Thyroid gland (tissue), 4 donors: ENCODE results near the gene SLCO2B1. TPM values are rescaled to one million over a fixed set of nuclear protein-coding genes. Genes with fewer than 3 reads are reported as not detected.

Source experiments
- DNase-seq, 2 donors: peaks; one replicate each; pipeline ENCODE4 v3.0.0-alpha.2; 2019
- H3K27ac ChIP-seq, 3 donors: fragments of 200-600 bp; sonication (generic); 1 replicate in 2 of 3; 2 replicates in 1 of 3; pipeline ENCODE4 v1.5.1; 2016 to 2019; ENCODE audit warnings: mild to moderate bottlenecking in 1 of 3, moderate library complexity in 1 of 3
- H3K27me3 ChIP-seq: fragments of 200-600 bp; sonication (generic); one replicate; pipeline ENCODE4 v1.5.1; 2019
- H3K36me3 ChIP-seq, 2 donors: fragments of 200-600 bp; sonication (generic); one replicate each; pipeline ENCODE4 v1.5.1; 2016 to 2019
- H3K4me1 ChIP-seq, 2 donors: fragments of 200-600 bp; sonication (generic); one replicate each; pipeline ENCODE4 v1.5.1; 2017 to 2019
- H3K4me3 ChIP-seq, 3 donors: fragments of 200-600 bp; sonication (generic); replicated peaks in 1 of 3; 1 replicate in 2 of 3; 2 replicates in 1 of 3; pipeline ENCODE4 v1.5.1; 2016; ENCODE audit warnings: mild to moderate bottlenecking in 1 of 3
- H3K9me3 ChIP-seq: fragments of 200-600 bp; sonication (generic); one replicate; pipeline ENCODE4 v1.5.1; 2017
- POLR2A ChIP-seq, 2 donors: fragments of 450-650 bp; IDR thresholded peaks; one replicate each; pipeline ENCODE4 v1.6.1; 2017; ENCODE audit warnings: antibody characterized with exemption in 2 of 2, mild to moderate bottlenecking in 2 of 2, moderate library complexity in 1 of 2
- WGBS, 2 donors: methylation state at CpG; one replicate each; pipeline ENCODE4 v1.1.5; 2017; 5-methylcytosine and 5-hydroxymethylcytosine counted together
- intact Hi-C: fragments of 100-400 bp; cut with DNase I; formaldehyde crosslinking; loops from one replicate; pipeline ENCODE4 v1.15.1; 2023
- total RNA-seq, 4 donors: library from RNA; depleted of rRNA; stranded (reverse); fragments of >200 nt; gene quantifications; one replicate each; pipeline ENCODE4 v1.2.3, GENCODE V29; 2016
- TF ChIP-seq, protein P1 (sequence below), 6 experiments: fragments of 200-600 bp in 3 of 6; fragments of 450-650 bp in 3 of 6; sonication (generic) in 3 of 6; IDR thresholded peaks; one replicate each; pipeline ENCODE4 v1.5.1; 2016 to 2019; ENCODE audit warnings: antibody characterized with exemption in 6 of 6, mild to moderate bottlenecking in 2 of 6, inconsistent platforms in 1 of 6, moderate library complexity in 1 of 6

Gene SLCO2B1
- total RNA-seq, 4 donors from 2014 or later = 22.0 to 244 (median 56.9) TPM

DNA sequence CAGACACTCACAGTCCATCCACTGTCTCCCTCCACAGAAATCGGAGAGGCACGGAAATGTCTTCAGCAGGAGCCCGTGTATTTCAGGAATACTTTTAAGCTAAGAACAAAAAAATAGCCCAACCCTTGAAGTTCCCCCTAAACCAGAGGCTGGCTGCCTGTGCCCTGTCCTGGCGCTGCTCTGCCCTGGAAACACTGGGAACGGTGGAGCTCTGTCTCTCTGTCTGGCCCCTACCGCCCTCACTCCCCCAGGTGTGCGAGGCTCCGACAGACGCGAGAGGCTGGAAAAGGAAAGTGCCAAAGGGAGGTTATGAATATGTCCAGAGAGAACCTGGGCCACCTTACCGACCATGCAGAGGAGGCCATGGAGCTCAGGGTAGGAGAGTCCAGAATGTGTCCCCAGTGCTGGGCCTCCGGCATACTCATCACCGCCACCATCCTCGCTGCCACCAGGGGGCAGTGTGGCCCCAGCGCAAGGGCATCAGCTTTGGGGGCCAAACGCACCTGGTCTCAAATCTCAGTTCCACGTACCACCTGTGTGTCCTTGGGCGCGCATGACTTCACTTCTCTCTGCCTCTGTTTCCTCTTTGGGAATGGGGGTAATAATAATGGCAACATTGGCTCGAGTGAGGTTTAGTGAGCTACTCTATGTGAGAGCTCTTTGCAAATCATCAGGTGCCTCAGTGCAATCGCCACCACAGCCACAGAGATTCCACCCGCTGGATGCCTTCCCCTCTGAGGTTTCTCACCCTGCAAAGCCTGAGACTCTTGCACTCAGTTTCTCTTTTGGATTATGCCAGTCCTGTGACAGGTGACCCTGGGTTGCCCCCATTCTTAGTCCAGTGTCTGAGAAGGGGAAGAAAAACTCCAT lies 10.4 kb upstream of the SLCO2B1 start:
- Histone ChIP-seq H3K27ac (no peak overlapping the region), H3K36me3 (no peaks in the 10 kb centered on the region), H3K4me3 (no peak overlapping the region), H3K27me3 (no peaks in the 10 kb centered on the region), H3K9me3 (no peaks in the 10 kb centered on the region), H3K4me1 (peaks cover 0 to 12% of the 10 kb centered on the region in 2 donors)
- 34 to 35% methylated on average over 18 to 22 of the region's 22 CpGs for WGBS, 2 donors
- peak; percentile 57 to 62 for DNase-seq
- TF ChIP-seq POLR2A (IDR thresholded peaks at IDR 0.05) = no peak
- TF ChIP-seq, protein P1, sequence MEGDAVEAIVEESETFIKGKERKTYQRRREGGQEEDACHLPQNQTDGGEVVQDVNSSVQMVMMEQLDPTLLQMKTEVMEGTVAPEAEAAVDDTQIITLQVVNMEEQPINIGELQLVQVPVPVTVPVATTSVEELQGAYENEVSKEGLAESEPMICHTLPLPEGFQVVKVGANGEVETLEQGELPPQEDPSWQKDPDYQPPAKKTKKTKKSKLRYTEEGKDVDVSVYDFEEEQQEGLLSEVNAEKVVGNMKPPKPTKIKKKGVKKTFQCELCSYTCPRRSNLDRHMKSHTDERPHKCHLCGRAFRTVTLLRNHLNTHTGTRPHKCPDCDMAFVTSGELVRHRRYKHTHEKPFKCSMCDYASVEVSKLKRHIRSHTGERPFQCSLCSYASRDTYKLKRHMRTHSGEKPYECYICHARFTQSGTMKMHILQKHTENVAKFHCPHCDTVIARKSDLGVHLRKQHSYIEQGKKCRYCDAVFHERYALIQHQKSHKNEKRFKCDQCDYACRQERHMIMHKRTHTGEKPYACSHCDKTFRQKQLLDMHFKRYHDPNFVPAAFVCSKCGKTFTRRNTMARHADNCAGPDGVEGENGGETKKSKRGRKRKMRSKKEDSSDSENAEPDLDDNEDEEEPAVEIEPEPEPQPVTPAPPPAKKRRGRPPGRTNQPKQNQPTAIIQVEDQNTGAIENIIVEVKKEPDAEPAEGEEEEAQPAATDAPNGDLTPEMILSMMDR (IDR thresholded peaks at IDR 0.05) = peak; percentile 73 to 94 (median 76)
- intact Hi-C loops = loop anchor here (5.0 to 10.0 kb wide), 2 partner anchors 107 to 206 kb away; no protein-coding TSS in a partner anchor

DNA sequence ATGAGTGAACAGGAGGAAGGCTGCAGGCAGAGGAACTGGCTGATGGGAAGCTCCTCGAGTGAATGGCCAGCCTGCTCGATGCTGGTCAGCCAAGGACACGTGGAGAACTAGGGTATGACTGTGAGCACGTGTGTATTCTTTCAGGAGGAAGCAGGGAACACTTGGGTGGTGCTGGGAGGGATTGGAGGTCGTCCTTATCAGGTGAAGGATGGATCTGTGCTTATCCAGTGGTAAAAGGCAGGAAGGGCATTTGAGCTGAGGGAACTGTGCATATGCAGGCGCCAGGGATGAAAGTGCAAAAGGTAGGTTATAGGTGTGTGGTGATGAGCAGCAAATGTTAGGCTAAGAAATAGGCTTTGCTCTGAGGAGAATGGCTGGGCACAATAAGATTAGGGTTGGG lies 9.7 kb upstream of the SLCO2B1 start:
- Histone ChIP-seq H3K27me3 (no peaks in the 10 kb centered on the region), H3K4me3 (no peak overlapping the region), H3K9me3 (no peaks in the 10 kb centered on the region), H3K27ac (no peak overlapping the region), H3K4me1 (peaks cover 0 to 12% of the 10 kb centered on the region in 2 donors), H3K36me3 (no peaks in the 10 kb centered on the region)
- TF ChIP-seq, protein P1 (IDR thresholded peaks at IDR 0.05) = no peak
- no peak for TF ChIP-seq POLR2A (IDR thresholded peaks at IDR 0.05)
- intact Hi-C loops = loop anchor here (5.0 to 10.0 kb wide), 2 partner anchors 106 to 206 kb away; no protein-coding TSS in a partner anchor
- 52 to 58% methylated on average over 6 of the region's 6 CpGs for WGBS, 2 donors
- no peak for DNase-seq

DNA sequence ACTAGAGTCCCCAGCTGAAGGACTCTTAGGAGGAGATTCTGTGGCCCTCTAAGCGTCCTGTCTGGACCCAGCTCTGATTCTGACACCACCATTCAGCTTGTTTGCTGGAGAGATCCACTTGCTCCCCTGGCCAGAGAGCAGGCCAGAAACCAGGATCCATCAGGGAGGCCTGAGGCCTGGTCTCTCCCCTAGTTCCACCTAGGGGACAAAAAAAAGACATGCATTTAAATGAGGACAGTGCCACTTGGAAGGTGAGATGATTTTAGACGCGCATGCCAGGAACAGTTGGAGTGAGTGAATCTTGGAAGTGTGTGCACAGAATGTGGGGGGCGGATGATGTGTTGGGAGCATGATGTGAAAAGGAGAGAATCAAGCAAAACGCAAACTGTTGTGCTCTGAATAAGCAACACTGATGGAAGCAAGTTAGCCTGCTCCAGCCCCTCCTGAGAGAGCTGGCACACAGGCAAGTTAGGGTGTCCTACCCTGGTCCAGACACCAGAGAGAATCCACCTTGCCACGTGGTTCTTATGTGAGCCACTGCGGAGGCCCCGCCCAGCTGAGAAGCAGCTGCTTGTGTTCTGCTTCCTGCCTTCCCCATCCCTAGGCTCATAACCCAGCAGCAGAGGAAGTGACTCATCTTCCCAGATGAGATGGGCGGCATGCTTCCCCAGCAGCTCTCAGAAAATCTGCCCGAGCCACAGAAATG lies 8.0 kb upstream of the SLCO2B1 start:
- intact Hi-C loops = loop anchor here (5.0 to 10.0 kb wide), 2 partner anchors 104 to 208 kb away; no protein-coding TSS in a partner anchor
- Histone ChIP-seq H3K27me3 (no peaks in the 10 kb centered on the region), H3K9me3 (no peaks in the 10 kb centered on the region), H3K27ac (no peak overlapping the region), H3K36me3 (no peaks in the 10 kb centered on the region), H3K4me1 (peaks cover 0 to 12% of the 10 kb centered on the region in 2 donors), H3K4me3 (no peak overlapping the region)
- 57 to 61% methylated on average over 10 of the region's 10 CpGs for WGBS, 2 donors
- TF ChIP-seq POLR2A (IDR thresholded peaks at IDR 0.05) = no peak
- TF ChIP-seq, protein P1 (IDR thresholded peaks at IDR 0.05) = no peak
- peak; percentile 30 to 40 for DNase-seq

DNA sequence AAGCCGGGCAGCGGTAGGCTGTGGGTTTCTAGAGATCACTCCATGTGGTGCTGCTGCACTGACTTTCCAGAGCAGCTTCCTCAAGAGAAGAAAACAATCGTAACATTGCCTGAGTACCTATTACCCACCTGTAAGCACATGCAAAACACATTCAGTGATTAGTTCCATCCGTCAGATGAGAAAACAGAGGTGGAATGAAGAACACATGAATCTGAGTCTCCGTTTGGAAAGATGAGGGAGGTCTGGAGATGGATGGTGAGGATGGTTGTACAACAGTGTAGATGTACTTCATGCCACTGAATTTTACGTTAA lies 7.5 kb upstream of the SLCO2B1 start:
- peaks cover 0 to 12% of the 10 kb centered on the region in 2 donors for H3K4me1 ChIP-seq
- intact Hi-C loops = loop anchor here (5.0 to 10.0 kb wide), 2 partner anchors 104 to 209 kb away; no protein-coding TSS in a partner anchor
- DNase-seq = no peak
- H3K9me3 ChIP-seq = no peaks in the 10 kb centered on the region
- TF ChIP-seq, protein P1 (IDR thresholded peaks at IDR 0.05) = no peak
- no peak for TF ChIP-seq POLR2A (IDR thresholded peaks at IDR 0.05)
- H3K27me3 ChIP-seq = no peaks in the 10 kb centered on the region
- H3K4me3 ChIP-seq = no peak overlapping the region
- 67 to 75% methylated on average over 5 to 6 of the region's 6 CpGs for WGBS, 2 donors
- no peaks in the 10 kb centered on the region for H3K36me3 ChIP-seq
- H3K27ac ChIP-seq = no peak overlapping the region

DNA sequence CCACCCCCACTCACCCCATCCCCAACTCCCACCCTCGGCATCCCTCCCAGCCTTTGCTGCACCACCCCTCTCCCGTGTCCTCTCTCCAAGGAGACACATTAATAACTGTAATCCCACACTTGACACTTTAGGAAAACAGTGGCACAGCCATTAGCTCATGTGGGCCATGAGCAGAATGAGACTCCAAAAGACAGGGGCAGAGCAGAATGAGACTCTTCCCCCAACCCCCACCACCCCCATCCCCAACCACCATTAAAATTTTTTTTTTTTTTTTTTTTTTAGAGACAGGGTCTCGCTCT lies 6.2 kb upstream of the SLCO2B1 start:
- H3K4me3 ChIP-seq = no peak overlapping the region
- DNase-seq = no peak
- peaks cover 0 to 12% of the 10 kb centered on the region in 2 donors for H3K4me1 ChIP-seq
- H3K9me3 ChIP-seq = no peaks in the 10 kb centered on the region
- H3K27ac ChIP-seq = no peak overlapping the region
- intact Hi-C loops = loop anchor here (2.0 to 10.0 kb wide), 3 partner anchors 60 to 210 kb away; no protein-coding TSS in a partner anchor
- no peaks in the 10 kb centered on the region for H3K27me3 ChIP-seq
- no peaks in the 10 kb centered on the region for H3K36me3 ChIP-seq
- WGBS, 2 donors = 38% methylated on average over 3 of the region's 3 CpGs
- TF ChIP-seq, protein P1 (IDR thresholded peaks at IDR 0.05) = no peak
- no peak for TF ChIP-seq POLR2A (IDR thresholded peaks at IDR 0.05)
